NCI-H2196 (cell line): Measurements from ENCODE around the gene EFHD2.
"Not testable (repeated sequence)": the region's sequence is repeated elsewhere in the genome, so short reads cannot be mapped to it uniquely, and the experiment has no call there.

ENCODE experiments used
- DNase-seq: peaks from one replicate; lab custom pipeline; 2025; ENCODE audit not compliant: unreplicated experiment; lab: John Stamatoyannopoulos, UW

Gene EFHD2

GRCh38 chr1:15471723-15472122, 62.0 kb downstream of the EFHD2 start:
- DNase-seq: not testable (repeated sequence)

- DNase-seq: no peak
These were observed 62.9 kb downstream of the EFHD2 start for GRCh38 chr1:15472587-15472986.

DNA sequence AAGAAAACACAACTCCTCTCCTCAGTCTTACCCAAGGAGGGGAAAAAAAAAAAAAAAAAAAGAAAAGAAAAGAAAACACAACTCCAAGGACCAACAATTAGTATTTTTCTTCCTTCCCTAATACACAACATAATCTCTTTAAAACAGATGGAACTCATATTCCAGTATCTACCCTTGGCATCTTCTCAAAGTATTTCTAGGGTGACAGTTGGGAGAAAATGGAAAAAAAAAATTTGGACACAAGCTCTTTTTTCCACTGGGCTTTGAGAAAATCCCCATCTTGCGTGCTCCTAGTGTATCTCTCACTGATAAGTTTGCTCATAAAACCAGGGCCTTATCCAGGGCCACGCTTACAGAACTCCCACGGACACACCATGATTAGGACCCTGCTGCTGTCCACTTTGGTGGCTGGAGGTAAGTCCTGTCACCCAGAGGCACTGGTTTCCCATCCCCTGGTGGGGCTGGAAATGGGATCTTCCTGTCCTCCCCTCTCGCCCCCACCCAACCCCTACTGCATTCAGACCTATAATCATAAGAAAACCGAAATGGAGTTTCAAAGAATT, 66.1 kb downstream of the EFHD2 start, which contains the start of gene CELA2B:
CELA2B (plus strand) TSS at position 353 of the 563 bp plus-strand sequence; CDS start at position 375, 22 bp downstream.
- DNase-seq: no peak

GRCh38 chr1:15476927-15477326, 67.2 kb downstream of the EFHD2 start:
- DNase-seq: no peak

DNA sequence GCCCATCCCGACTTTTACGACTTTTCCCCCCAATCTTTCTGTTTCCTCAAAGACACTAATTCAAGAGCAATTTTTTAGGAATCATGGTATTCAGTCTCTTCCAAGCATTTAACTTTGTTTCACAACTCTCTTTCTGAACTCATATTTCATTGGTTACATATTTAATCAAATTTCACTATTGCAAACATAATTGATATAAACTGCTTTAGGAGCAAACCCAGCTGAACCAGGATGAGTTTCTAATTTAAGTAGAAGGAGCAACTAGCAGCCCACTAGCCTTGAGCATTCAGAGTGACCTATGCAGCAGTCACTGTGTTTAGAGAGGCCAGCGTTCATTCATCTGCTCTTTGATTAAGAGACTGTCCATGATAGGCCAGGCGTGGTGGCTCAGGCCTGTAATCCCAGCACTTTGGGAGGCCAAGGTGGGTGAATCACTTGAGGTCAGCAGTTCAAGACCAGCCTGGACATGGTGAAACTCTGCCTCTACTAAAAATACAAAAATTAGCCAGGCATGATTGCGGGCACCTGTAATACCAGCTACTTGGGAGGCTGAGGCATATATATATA, 68.0 kb downstream of the EFHD2 start:
- DNase-seq: no peak
